Activated CD4-positive, alpha-beta T cell treated with anti-CD3 and anti-CD28 coated beads for 48 hours (primary cell): ENCODE measurements around the gene NCAPD3.
A peak's percentile ranks its signal among the peaks of the same experiment; 100 is the strongest.
"Not testable (repeated sequence)": the region's sequence is repeated elsewhere in the genome, so short reads cannot be mapped to it uniquely, and the experiment has no call there.

Source experiments
- DNase-seq: peaks from one replicate; pipeline ENCODE4 v3.0.0-alpha.2; 2020

The NCAPD3 gene

DNA sequence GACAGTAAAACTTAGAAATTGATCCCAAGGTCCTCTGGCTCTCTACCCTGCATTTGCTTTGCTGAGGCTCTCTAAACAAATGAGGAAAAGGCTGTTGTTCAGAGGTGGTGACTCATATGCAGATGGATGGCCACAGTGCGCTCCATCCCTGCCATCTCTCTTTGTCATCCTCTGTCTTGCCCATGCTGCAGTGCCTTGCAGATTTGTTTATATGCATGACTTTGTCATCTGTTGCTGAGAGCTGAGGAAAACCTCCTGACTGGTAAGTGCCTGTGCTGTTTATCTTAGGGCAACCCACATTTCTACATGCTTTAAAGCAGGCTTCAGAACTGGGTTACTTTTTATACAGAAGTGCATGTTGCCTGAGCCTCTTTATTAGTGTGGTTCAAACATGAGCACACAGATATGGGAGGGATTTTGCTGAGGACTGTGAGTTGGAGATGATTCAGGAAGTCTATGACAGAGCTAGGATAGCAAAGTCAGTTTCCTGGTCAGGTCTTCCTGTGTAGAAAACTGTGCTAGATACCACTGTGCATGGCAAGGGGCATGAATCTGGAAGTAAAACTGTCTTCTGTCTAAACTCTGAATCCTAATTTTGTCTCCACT is 97.4 kb downstream of the NCAPD3 start:
- no peak for DNase-seq

DNA sequence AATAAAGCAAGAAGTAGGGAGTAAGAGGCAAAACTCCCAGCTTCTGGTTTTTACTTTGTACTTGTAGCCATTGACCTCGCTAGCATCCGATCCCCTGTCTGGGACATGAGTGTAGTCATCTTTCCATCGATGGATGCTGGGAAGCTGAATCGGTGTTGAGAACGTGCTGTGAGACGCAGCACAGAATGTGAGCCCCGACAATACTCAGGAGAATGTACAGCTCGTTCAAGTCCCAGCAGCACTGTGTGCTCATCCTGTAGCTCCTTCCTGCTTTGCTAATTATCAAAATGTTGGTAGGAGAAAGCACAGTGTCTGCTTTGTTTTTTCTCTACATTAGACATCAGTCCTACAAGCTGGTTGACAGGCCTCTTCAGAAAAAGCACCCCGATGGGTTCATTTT is 98.3 kb downstream of the NCAPD3 start:
- DNase-seq: no peak

DNA sequence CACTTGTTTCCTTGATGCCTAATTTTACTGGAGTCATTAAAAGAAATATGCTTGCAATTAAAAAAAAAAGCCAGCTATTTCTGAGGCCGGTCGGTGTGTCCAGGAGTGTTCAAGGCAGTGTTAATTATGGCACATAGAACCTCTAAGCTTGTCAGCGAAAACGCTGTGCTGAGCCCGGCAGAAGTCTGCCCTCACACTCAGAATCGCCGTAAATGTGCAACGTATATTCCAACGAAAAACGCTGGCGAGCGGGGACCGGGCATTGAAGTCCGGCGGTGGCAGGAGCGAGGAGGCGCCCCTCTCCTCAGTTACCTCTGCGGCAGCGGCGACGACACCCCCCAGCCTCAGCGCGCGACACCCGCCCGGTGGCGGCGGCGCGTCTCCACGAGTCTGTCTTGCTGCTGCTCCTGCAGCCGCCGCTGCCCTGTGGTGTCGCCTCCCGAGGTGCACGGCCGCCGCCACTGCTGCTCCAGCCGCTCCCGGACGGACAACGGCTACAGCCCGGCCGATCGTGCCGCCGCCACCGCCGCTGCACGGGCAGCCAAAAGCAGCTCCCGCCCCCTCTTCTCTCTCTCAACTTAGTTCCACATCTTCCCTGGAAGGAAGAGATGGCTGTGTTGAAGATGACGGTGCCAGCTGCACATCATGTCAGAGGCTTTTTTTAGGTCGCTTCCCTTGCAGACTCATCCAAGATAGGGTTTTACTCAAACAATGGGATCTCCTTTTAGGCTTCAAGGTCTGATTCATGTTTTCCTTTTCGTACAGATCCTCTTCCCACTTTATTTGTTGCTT is 98.9 kb downstream of the NCAPD3 start:
- DNase-seq: peak; percentile 24

DNA sequence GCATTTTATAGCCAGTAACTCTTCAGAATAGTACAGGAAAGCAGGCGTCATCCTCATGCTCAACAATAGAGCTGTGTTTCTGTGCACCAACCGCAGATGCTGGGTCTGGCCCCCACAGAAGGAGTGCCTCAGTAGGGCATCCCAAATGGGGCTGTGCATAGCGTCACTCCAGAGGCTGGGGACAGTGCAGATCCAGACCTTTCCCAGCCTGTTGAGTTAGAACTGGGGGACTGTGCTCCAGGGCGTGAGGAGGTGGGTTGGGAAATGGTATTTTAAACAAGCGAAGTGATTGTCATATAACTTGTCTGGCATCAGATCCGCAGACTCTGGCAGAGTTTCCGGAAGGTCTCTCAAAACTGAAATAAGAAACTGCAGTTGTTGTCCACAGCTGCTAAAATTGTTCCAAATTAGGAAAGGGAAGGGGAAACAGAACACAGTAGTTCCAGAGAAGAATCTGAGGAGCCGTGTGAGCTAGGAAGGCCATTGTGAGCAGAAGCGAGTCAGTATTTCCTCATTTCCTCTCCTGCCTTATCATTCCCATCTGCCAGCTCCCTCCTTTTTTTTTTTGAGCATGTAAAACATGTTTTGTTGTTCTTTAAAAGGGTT is 102.7 kb downstream of the NCAPD3 start:
- no peak for DNase-seq

DNA sequence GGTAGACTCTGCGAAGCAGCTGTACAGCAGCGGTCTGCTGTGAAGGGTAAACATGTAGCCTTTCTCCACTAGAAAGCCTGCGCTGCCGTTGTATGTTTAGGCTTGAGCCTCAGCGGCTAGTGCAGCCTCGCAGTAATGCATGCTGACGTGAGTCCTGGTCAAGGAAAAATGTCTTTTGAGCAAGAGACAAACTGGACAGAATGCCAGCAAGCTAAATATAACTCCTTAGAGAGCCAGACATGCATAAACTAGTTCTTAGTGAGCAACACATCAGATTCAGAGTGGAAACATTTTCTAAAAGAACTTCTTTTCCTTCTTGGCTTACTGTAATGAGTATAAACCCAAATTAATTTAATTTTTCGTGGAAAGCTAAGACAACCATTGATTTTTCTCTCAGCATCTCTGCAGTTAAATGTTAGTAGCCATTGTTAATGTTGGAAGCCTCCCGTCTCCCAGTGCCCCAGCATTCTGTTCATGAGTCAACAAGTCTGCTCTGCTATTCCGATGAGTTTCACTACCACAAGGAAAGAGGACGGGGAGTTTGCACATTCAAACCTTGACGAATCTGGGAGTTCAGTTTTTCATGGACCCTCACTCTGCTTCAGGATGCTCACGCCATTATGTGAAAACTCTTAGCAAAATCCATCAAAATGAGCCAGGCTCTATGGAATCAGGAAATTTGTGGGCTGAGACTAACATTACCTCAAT is 103.5 kb downstream of the NCAPD3 start:
- no peak for DNase-seq

DNA sequence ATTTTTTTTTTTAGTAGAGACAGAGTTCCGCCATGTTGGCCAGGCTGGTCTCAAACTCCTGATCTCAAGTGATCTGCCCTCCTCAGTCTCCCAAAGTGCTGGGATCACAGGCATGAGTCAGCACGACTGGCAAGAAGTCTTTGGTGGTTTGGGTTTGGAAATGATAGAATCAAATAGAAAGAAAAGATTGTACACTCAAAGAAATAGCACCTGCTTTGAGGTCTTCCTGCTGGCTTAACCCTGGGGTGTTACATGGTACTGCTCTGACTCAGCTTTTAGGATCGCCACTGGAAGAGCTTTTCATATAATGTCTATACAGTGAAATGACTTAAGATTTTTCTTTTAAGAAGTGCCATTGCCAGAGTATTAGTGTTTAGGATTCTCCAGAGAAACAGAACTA is 104.7 kb downstream of the NCAPD3 start:
- no peak for DNase-seq

DNA sequence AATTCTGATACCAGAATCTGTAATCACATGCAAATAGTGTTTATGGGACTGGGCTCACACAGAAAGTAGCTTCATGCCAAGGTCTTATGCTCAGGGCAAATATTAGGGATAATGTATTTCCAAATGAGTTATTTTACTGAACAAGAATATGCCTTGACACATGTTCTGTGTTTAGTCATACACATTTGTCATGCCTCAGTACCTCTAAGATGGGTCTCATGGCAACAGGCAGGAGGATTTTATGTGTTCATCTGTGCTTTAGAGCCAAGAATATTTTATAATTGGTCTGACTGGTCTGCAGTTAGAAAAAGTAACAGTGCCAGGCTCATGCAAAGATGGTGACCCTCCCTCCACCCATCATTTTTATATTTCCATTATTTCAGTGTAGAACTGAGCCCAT is 105.8 kb downstream of the NCAPD3 start:
- no peak for DNase-seq

DNA sequence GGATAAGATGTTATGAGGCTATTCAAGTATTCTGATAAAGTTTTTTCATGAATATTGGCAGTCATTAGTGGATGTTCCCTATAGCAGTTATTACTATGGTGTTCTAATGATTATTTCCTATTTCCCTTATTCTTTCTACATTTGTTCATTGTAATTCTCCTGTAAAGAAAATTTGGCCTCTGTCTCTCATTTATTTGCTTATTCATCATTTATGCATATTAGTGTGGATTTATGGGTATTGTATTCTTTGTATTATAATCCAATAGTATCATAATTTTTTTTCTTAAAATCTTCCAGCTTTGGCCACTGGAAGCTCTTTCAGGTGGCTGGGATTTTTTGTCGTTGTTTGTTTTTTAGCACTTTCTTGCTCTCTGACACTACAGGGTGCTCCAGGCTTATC is 107.6 kb downstream of the NCAPD3 start:
- DNase-seq: no peak

DNA sequence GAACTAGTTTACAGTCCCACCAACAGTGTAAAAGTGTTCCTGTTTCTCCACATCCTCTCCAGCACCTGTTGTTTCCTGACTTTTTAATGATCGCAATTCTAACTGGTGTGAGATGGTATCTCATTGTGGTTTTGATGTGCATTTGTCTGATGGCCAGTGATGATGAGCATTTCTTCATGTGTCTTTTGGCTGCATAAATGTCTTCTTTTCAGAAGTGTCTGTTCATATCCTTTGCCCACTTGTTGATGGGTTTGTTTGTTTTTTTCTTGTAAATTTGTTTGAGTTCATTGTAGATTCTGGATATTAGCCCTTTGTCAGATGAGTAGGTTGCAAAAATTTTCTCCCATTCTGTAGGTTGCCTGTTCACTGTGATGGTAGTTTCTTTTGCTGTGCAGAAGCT is 110.0 kb downstream of the NCAPD3 start:
- not testable (repeated sequence) for DNase-seq

DNA sequence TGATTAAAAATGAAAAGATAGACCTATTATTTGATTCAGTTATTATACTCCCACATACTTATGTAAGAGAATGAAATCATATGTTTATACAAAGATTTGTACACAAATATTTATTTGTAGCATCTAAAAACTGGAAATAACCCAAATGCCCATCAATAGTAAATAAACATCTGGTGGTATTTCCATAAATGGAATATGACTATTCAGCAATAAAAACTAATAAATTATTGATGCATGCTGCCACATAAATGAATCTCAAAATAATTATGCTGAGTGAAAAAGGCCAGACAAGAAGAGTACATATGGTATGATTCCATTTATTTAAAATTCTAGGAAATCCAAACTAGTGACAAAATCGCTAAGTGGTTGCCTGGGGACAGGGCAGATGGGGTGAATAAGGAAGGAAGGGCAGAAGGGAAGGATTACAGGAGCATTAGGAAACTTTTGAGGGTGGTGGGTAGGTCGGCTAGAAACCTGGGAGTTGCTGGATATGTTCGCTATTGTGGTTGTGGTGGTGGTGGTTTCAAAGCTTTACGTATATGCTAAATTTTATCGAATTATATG is 113.4 kb downstream of the NCAPD3 start:
- no peak for DNase-seq
